Measurements from ENCODE around the gene ECPAS. TPM values are rescaled to one million over a fixed set of nuclear protein-coding genes. Genes with fewer than 3 reads are reported as not detected.

The ECPAS gene
- total and polyA plus RNA-seq, 7 donors = 17.4 to 92.8 (median 61.4) TPM

DNA sequence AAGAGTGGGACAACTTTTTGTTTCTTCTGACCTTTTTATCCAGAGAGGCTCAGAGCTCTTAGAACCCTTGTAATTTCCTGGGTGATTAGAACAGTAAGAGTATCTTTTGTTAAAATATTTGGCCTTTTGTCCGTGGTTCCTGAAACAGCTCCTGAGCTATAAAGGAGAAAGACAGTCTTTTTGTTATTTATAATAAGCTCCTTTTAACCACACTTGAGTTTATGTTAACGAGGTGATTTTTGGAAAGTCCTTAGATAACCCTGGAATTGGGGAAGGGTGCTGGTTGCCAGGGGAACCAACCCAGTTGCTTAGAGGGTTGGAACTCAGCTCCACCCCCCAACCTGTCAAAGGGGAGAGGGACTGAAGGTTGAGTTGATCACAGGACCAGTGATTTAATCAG is 45.6 kb upstream of the ECPAS start:
- TF ChIP-seq POLR2A (IDR thresholded peaks at IDR 0.05) (no peak), EP300 (IDR thresholded peaks at IDR 0.05) (no peak), POLR2AphosphoS5 (IDR thresholded peaks at IDR 0.05) (no peak)
- TF ChIP-seq, protein P1, sequence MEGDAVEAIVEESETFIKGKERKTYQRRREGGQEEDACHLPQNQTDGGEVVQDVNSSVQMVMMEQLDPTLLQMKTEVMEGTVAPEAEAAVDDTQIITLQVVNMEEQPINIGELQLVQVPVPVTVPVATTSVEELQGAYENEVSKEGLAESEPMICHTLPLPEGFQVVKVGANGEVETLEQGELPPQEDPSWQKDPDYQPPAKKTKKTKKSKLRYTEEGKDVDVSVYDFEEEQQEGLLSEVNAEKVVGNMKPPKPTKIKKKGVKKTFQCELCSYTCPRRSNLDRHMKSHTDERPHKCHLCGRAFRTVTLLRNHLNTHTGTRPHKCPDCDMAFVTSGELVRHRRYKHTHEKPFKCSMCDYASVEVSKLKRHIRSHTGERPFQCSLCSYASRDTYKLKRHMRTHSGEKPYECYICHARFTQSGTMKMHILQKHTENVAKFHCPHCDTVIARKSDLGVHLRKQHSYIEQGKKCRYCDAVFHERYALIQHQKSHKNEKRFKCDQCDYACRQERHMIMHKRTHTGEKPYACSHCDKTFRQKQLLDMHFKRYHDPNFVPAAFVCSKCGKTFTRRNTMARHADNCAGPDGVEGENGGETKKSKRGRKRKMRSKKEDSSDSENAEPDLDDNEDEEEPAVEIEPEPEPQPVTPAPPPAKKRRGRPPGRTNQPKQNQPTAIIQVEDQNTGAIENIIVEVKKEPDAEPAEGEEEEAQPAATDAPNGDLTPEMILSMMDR (IDR thresholded peaks at IDR 0.05) = no peak
- Histone ChIP-seq H3K4me1 (peaks cover 0 to 13% (median 6%) of the 10 kb centered on the region in 4 donors), H3K4me3 (no peak overlapping the region), H3K9me3 (peaks cover 0 to 11% (median 7%) of the 10 kb centered on the region in 4 donors), H3K27me3 (no peaks in the 10 kb centered on the region), H3K27ac (no peak overlapping the region), H3K36me3 (peaks cover 10 to 73% (median 19%) of the 10 kb centered on the region in 4 donors)
- intact Hi-C loops (cut with DNase I) = no loop called here
- DNase-seq = no peak
- WGBS, 2 donors = 35 to 42% methylated on average over 2 of the region's 2 CpGs

DNA sequence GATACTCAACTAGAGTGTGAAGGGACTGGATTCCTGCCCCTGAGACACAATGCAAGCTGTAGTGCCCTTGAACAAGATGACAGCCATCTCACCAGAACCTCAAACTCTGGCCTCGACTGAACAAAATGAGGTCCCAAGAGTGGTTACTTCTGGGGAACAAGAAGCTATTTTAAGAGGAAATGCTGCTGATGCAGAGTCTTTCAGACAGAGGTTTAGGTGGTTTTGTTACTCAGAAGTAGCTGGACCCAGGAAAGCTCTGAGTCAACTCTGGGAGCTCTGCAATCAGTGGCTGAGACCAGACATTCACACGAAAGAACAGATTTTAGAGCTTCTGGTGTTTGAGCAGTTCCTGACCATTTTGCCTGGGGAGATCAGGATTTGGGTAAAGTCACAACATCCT is 43.2 kb upstream of the ECPAS start:
- Histone ChIP-seq H3K27ac (no peak overlapping the region), H3K4me1 (peaks cover 0 to 13% (median 6%) of the 10 kb centered on the region in 4 donors), H3K9me3 (no peaks in the 10 kb centered on the region), H3K36me3 (peaks cover 0 to 49% (median 8%) of the 10 kb centered on the region in 4 donors), H3K27me3 (no peaks in the 10 kb centered on the region), H3K4me3 (no peak overlapping the region)
- 92 to 93% methylated on average over 2 of the region's 2 CpGs for WGBS, 2 donors
- intact Hi-C loops (cut with DNase I) = no loop called here
- DNase-seq = no peak
- TF ChIP-seq POLR2A (IDR thresholded peaks at IDR 0.05) (no peak), EP300 (IDR thresholded peaks at IDR 0.05) (no peak)
- TF ChIP-seq, protein P1 (IDR thresholded peaks at IDR 0.05) = no peak

DNA sequence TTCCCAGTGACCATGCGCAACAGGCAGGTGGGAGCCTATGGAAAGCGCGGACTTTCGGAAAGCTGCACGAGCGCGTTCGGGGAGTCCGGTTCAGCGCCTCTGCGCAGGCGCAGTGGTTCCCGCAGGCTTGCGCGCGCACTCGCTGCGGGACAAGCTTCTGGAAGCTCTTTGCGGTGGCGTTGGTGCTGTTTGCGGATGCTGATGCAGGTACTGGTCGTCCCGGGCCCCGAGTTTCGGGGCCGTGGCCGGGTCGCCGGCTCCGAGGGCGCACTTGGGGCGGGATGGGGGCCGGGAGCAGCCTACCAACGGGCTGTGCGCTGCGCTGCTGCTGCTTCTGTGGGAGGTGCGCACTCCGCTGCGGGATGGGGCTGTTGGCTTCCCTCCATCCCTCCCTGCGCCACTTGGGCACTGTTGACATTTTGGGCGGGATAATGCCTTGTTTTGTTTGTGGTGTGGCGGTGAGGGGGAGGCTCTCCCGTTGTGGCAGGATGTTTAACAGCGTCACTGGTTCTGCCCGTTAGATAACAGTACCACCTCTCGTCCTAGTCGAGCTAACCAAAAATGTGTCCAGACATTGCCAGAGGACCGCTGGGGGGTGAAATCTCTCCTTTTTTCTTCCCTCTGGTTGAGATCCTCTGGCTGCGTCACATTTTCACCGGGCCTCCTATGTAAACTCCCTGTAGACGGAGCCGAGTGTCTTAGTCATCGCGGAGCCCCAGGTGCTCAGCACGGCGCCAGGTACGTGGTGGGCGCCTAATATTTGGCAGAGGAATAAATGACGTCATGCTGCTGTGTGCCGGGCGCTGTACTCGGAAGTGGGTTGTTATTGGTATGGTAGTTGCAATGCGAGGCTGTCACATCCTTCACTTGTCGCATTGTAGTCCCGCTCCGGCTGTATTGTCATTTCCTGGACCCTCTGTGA is 41.1 kb upstream of the ECPAS start, which contains the start of gene ZNF483:
TSS of gene ZNF483 (plus strand) at position 124 of the 922 bp plus-strand sequence. CDS start 2,217 bp downstream, outside the sequence.
- 1 to 2% methylated on average over 66 of the region's 66 CpGs for WGBS, 2 donors

DNA sequence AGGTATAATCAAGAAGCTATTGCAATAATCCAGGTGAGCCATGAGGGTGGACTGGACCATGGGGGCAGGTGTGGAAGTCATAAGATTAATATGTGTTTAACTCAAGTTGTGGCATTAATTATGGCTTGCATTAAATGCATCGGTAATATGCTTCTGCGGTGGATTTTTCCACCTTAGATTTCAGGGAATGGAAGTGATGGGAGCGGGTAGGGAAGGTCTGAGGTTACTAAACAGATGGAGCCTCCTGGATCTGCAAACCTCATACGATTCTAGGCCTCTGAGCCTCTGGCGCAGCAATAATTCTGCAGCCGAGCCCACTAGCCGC is 40.5 kb upstream of the ECPAS start:
- Histone ChIP-seq H3K4me3 (peak overlapping the region; percentile 59 to 91 (median 85)), H3K27ac (peak overlapping the region; percentile 66 to 81 (median 73)), H3K36me3 (peaks cover 0 to 23% (median 6%) of the 10 kb centered on the region in 4 donors), H3K27me3 (no peaks in the 10 kb centered on the region), H3K9me3 (no peaks in the 10 kb centered on the region), H3K4me1 (peaks cover 0 to 13% (median 6%) of the 10 kb centered on the region in 4 donors)
- TF ChIP-seq EP300 (IDR thresholded peaks at IDR 0.05) = no peak
- TF ChIP-seq POLR2A (IDR thresholded peaks at IDR 0.05) = no peak
- no peak for TF ChIP-seq POLR2AphosphoS5 (IDR thresholded peaks at IDR 0.05)
- TF ChIP-seq, protein P1 (IDR thresholded peaks at IDR 0.05) = no peak
- intact Hi-C loops (cut with DNase I) = loop anchor here (1.0 kb wide), 1 partner anchor 41 kb away; no protein-coding TSS in a partner anchor
- DNase-seq = no peak
- WGBS, 2 donors = 23 to 35% methylated on average over 7 of the region's 7 CpGs

More for the DNA sequence above, 41.1 kb upstream of the ECPAS start, which contains the start of gene ZNF483:
- no peaks in the 10 kb centered on the region for H3K27me3 ChIP-seq
- TF ChIP-seq POLR2AphosphoS5 (IDR thresholded peaks at IDR 0.05) (peak; percentile 50 to 87 (median 78)), POLR2A (IDR thresholded peaks at IDR 0.05) (peak; percentile 23 to 30)
- TF ChIP-seq, protein P1 (IDR thresholded peaks at IDR 0.05) = no peak
- peak; percentile 91 for DNase-seq
- peaks cover 0 to 13% (median 6%) of the 10 kb centered on the region in 4 donors for H3K4me1 ChIP-seq
- H3K27ac ChIP-seq = peak within 1 kb of the TSS; percentile 66 to 81 (median 73)
- peaks cover 0 to 30% (median 6%) of the 10 kb centered on the region in 4 donors for H3K36me3 ChIP-seq
- no peaks in the 10 kb centered on the region for H3K9me3 ChIP-seq
- H3K4me3 ChIP-seq = peak within 1 kb of the TSS; percentile 59 to 91 (median 85)
- intact Hi-C loops (cut with DNase I) = loop anchor here (1.0 kb wide), 1 partner anchor 42 kb away; no protein-coding TSS in a partner anchor
